A549 (cell line): ENCODE data around the gene FOXP1. TPM values are rescaled to one million over a fixed set of nuclear protein-coding genes. Genes with fewer than 3 reads are reported as not detected.

Experiments used
- ATAC-seq, 2 experiments: fragments of 200-7000 bp in 1 of 2; fragments of >200 bp in 1 of 2; cut with Nextera tagmentation in 1 of 2; cut with Tn5 transposase in 1 of 2; 3 replicates each; pipeline versions ENCODE4 v1.8.0 to v1.9.1; 2018 to 2020; ENCODE audit warnings: mild to moderate bottlenecking in 1 of 2, moderate library complexity in 1 of 2
- CTCF ChIA-PET: fragments of 300-600 bp; sonication (Branson Sonifier 250); formaldehyde crosslinking; extraction: SDS; loops from one replicate; lab custom pipeline; 2021; ENCODE audit warnings: antibody characterized with exemption, inconsistent platforms; lab: Yijun Ruan, JAX
- POLR2A ChIA-PET: fragments of 350-600 bp; formaldehyde crosslinking; extraction: SDS; loops from one replicate; lab custom pipeline; 2021; ENCODE audit warnings: antibody characterized with exemption, inconsistent platforms; lab: Yijun Ruan, JAX
- DNase-seq, 2 experiments: peaks; one replicate each; pipeline versions ENCODE4 v3.0.0 to v3.0.0-alpha.2; 2011 to 2016; ENCODE audit warnings: low read depth in 1 of 2, low spot score in 1 of 2
- FAIRE-seq: peaks from 2 replicates; lab custom pipeline; 2011; peaks lifted over from hg19 to GRCh38; lab: Jason Lieb, UNC
- H3K27ac ChIP-seq, 2 experiments: fragments of >200 bp; sonication (Bioruptor Twin); formaldehyde crosslinking; 3 replicates each; pipeline ENCODE4 v1.5.1; 2016 to 2017
- H3K4me1 ChIP-seq: fragments of >200 bp; sonication (Bioruptor Twin); formaldehyde crosslinking; 3 replicates; pipeline ENCODE4 v1.6.1; 2016
- H3K4me2 ChIP-seq: fragments of >200 bp; sonication (Bioruptor Twin); formaldehyde crosslinking; 3 replicates; pipeline ENCODE4 v1.6.1; 2016
- H3K4me3 ChIP-seq: fragments of >200 bp; sonication (Bioruptor Twin); formaldehyde crosslinking; 3 replicates; pipeline ENCODE4 v1.5.1; 2016
- H3K9me3 ChIP-seq: fragments of >200 bp; sonication (Bioruptor Twin); formaldehyde crosslinking; 3 replicates; pipeline ENCODE4 v1.6.1; 2016
- CEBPB ChIP-seq, 2 experiments: fragments of >200 bp in 1 of 2; sonication (Bioruptor Twin) in 1 of 2; formaldehyde crosslinking in 1 of 2; IDR thresholded peaks; 2 replicates each; pipeline ENCODE4 v1.6.1; 2012 to 2016
- CHD4 ChIP-seq: fragments of 200-600 bp; sonication (generic); IDR thresholded peaks from 2 replicates; pipeline ENCODE4 v1.6.1; 2016; ENCODE audit warnings: antibody characterized with exemption, mild to moderate bottlenecking, borderline replicate concordance
- CTCF ChIP-seq: fragments of >200 bp; sonication (Bioruptor Twin); formaldehyde crosslinking; IDR thresholded peaks from 3 replicates; pipeline ENCODE4 v1.5.1; 2016
- EHMT2 ChIP-seq: fragments of 200-600 bp; sonication (generic); IDR thresholded peaks from 2 replicates; pipeline ENCODE4 v1.6.1; 2016; ENCODE audit warnings: antibody characterized with exemption, low read depth, mild to moderate bottlenecking, moderate library complexity
- ELK1 ChIP-seq: fragments of 150-350 bp; IDR thresholded peaks from 2 replicates; pipeline ENCODE4 v1.6.1; 2014; ENCODE audit warnings: low read depth, mild to moderate bottlenecking, low read length
- EP300 ChIP-seq, 2 experiments: fragments of >200 bp; sonication (Bioruptor Twin); formaldehyde crosslinking; IDR thresholded peaks; 2 replicates in 1 of 2; 3 replicates in 1 of 2; pipeline ENCODE4 v1.6.1; 2016 to 2017
- ESRRA ChIP-seq: fragments of 150-350 bp; IDR thresholded peaks from 2 replicates; pipeline ENCODE4 v1.6.1; 2014; ENCODE audit warnings: mild to moderate bottlenecking, low read length, borderline replicate concordance
- FOSB ChIP-seq: fragments of 250-450 bp; sonication (Bioruptor Pico); IDR thresholded peaks from 2 replicates; pipeline ENCODE4 v1.5.0; 2020; ENCODE audit warnings: mild to moderate bottlenecking, moderate library complexity
- GATA3 ChIP-seq: IDR thresholded peaks from 2 replicates; pipeline ENCODE4 v1.6.1; 2012; ENCODE audit warnings: borderline replicate concordance
- HDAC2 ChIP-seq: fragments of 200-600 bp; sonication (generic); IDR thresholded peaks from 2 replicates; pipeline ENCODE4 v1.6.1; 2016
- HES2 ChIP-seq: fragments of >200 bp; sonication (Bioruptor Twin); formaldehyde crosslinking; IDR thresholded peaks from 2 replicates; pipeline ENCODE4 v1.6.1; 2016
- HMGXB4 ChIP-seq: fragments of 250-450 bp; sonication (Bioruptor Pico); IDR thresholded peaks from 2 replicates; pipeline ENCODE4 v1.5.0; 2021; ENCODE audit warnings: mild to moderate bottlenecking, moderate library complexity, borderline replicate concordance
- HOXB13 ChIP-seq: fragments of 250-450 bp; sonication (Bioruptor Pico); IDR thresholded peaks from 2 replicates; pipeline ENCODE4 v1.5.0; 2020; ENCODE audit warnings: low read depth, mild to moderate bottlenecking, moderate library complexity
- HOXB5 ChIP-seq: fragments of 250-450 bp; sonication (Bioruptor Pico); IDR thresholded peaks from 2 replicates; pipeline ENCODE4 v1.5.0; 2020; ENCODE audit warnings: mild to moderate bottlenecking, moderate library complexity
- JUN ChIP-seq, 2 experiments: fragments of >200 bp; sonication (Bioruptor Twin); formaldehyde crosslinking; IDR thresholded peaks; 2 replicates in 1 of 2; 3 replicates in 1 of 2; pipeline ENCODE4 v1.6.1; 2016 to 2017
- JUNB ChIP-seq: fragments of >200 bp; sonication (Bioruptor Twin); formaldehyde crosslinking; IDR thresholded peaks from 2 replicates; pipeline ENCODE4 v1.6.1; 2016
- KDM5A ChIP-seq: fragments of 200-600 bp; sonication (generic); IDR thresholded peaks from 2 replicates; pipeline ENCODE4 v1.6.1; 2016; ENCODE audit warnings: antibody characterized with exemption, mild to moderate bottlenecking
- MAX ChIP-seq: IDR thresholded peaks from 2 replicates; pipeline ENCODE4 v1.6.1; 2012
- NFE2L2 ChIP-seq: fragments of 150-350 bp; conservative IDR thresholded peaks from 2 replicates; pipeline ENCODE4 v1.6.1; 2014; ENCODE audit warnings: low read length
- NPAS2 ChIP-seq: fragments of 250-450 bp; sonication (Bioruptor Pico); IDR thresholded peaks from 2 replicates; pipeline ENCODE4 v1.8.0; 2022; ENCODE audit warnings: mild to moderate bottlenecking, moderate library complexity, borderline replicate concordance
- POLR2A ChIP-seq: IDR thresholded peaks from 2 replicates; pipeline ENCODE4 v1.6.1; 2012; ENCODE audit warnings: mild to moderate bottlenecking, low read length
- RCOR1 ChIP-seq: fragments of 150-350 bp; IDR thresholded peaks from 2 replicates; pipeline ENCODE4 v1.6.1; 2014; ENCODE audit warnings: antibody characterized with exemption, low read length, low read depth
- RNF2 ChIP-seq: fragments of 200-600 bp; sonication (generic); IDR thresholded peaks from 2 replicates; pipeline ENCODE4 v1.6.1; 2016; ENCODE audit warnings: low read depth, mild to moderate bottlenecking, antibody characterized with exemption, moderate library complexity, borderline replicate concordance
- SMC3 ChIP-seq: fragments of >200 bp; sonication (Bioruptor Twin); formaldehyde crosslinking; IDR thresholded peaks from 3 replicates; pipeline ENCODE4 v1.6.1; 2018; ENCODE audit warnings: inconsistent platforms
- ZC3H11A ChIP-seq: fragments of 450-650 bp; IDR thresholded peaks from 2 replicates; pipeline ENCODE4 v1.6.1; 2014; ENCODE audit warnings: antibody characterized with exemption, mild to moderate bottlenecking
- ZSCAN20 ChIP-seq: fragments of 250-450 bp; sonication (Bioruptor Pico); IDR thresholded peaks from 2 replicates; pipeline ENCODE4 v1.8.0; 2022; ENCODE audit warnings: mild to moderate bottlenecking, moderate library complexity
- WGBS: methylation state at CpG from one replicate; pipeline ENCODE4 v1.1.6; 2017; ENCODE audit errors: missing lambda C conversion rate; 5-methylcytosine and 5-hydroxymethylcytosine counted together
- polyA plus RNA-seq, 4 experiments: library from polyadenylated mRNA; depleted of rRNA in 3 of 4; stranded (reverse); fragments of >200 nt; fragmentation: RNase III in 1 of 4; extraction: RNeasy Plus Mini Kit Qiagen cat#74134 plus additional on column Dnase treatment in 1 of 4; gene quantifications; 2 replicates in 3 of 4; 3 replicates in 1 of 4; pipeline ENCODE4 v1.2.3, GENCODE V29; 2011 to 2017

FOXP1 gene
- polyA plus RNA-seq, 2 of the 4 experiments (the other 2 are of a cell fraction) = 12.8 to 13.9 TPM

- Histone ChIP-seq H3K27ac (no peak overlapping the region), H3K9me3 (no peaks in the 10 kb centered on the region), H3K4me2 (no peak overlapping the region), H3K4me1 (peaks cover 5% of the 10 kb centered on the region; the same call in 1 of the 3 replicates), H3K4me3 (no peak overlapping the region)
- ChIA-PET POLR2A (interaction anchor here (0.8 kb wide), 1 partner anchor 10 kb away, joined by 5 read pairs; no protein-coding TSS in a partner anchor), CTCF (no interaction called here)
- no peak for FAIRE-seq
- ATAC-seq = no peak
- no peak for TF ChIP-seq EHMT2
- TF ChIP-seq CHD4 = no peak
- TF ChIP-seq NPAS2 = no peak
- TF ChIP-seq RCOR1 = no peak
- TF ChIP-seq HES2 = no peak
- TF ChIP-seq RNF2 = no peak
- TF ChIP-seq HOXB13 (CRISPR knock-in tag) = no peak
- TF ChIP-seq ESRRA = no peak
- TF ChIP-seq JUNB = no peak
- TF ChIP-seq FOSB = no peak
- TF ChIP-seq HMGXB4 = no peak
- no peak for TF ChIP-seq ZC3H11A
- no peak for TF ChIP-seq HDAC2
- TF ChIP-seq GATA3 = no peak
- no peak for TF ChIP-seq JUN (IDR thresholded peaks at IDR 0.05)
- no peak for TF ChIP-seq ZSCAN20 (CRISPR knock-in tag)
- TF ChIP-seq ELK1 = no peak
- TF ChIP-seq EP300 (IDR thresholded peaks at IDR 0.05) = no peak
- no peak for TF ChIP-seq POLR2A
- TF ChIP-seq HOXB5 (CRISPR knock-in tag) = no peak
- 84% methylated on average over 3 of the region's 3 CpGs for WGBS
- DNase-seq = no peak
Measured at GRCh38 chr3:71525391-71525790, 58.1 kb downstream of the FOXP1 start.

GRCh38 chr3:71524672-71525071, 58.9 kb downstream of the FOXP1 start:
- no peak overlapping the region for H3K4me3 ChIP-seq
- H3K4me1 ChIP-seq = peaks cover 5% of the 10 kb centered on the region; the same call in 1 of the 3 replicates
- no peak overlapping the region for H3K4me2 ChIP-seq
- no peak for ATAC-seq
- 86% methylated on average over 7 of the region's 7 CpGs for WGBS
- TF ChIP-seq SMC3 = no peak
- TF ChIP-seq HOXB13 (CRISPR knock-in tag) = no peak
- TF ChIP-seq KDM5A = no peak
- TF ChIP-seq NFE2L2 = no peak
- TF ChIP-seq CEBPB (IDR thresholded peaks at IDR 0.05) = no peak
- TF ChIP-seq CTCF = no peak
- no peak for TF ChIP-seq MAX
- TF ChIP-seq, all 56 proteins: peak for 0
- DNase-seq = no peak
- ChIA-PET CTCF (no interaction called here), POLR2A (interaction anchor here (0.6 to 0.8 kb wide), 2 partner anchors 9 to 1759 kb away, joined by 3 to 5 read pairs; no protein-coding TSS in a partner anchor)
- Histone ChIP-seq H3K9me3 (no peaks in the 10 kb centered on the region), H3K27ac (no peak overlapping the region)
- FAIRE-seq = no peak
